K562 (cell line): Measurements from ENCODE around the gene RNF19B. TPM values are rescaled to one million over a fixed set of nuclear protein-coding genes. Genes with fewer than 3 reads are reported as not detected.

Experiments used
- ATF2 ChIP-seq: sonication (generic); formaldehyde crosslinking; IDR thresholded peaks from 2 replicates; pipeline ENCODE4 v1.8.1; 2022; ENCODE audit warnings: missing genetic modification reagents
- CCNT2 ChIP-seq: IDR thresholded peaks from 2 replicates; pipeline ENCODE4 v1.6.1; 2011; ENCODE audit warnings: borderline replicate concordance, low read depth, mild to moderate bottlenecking, moderate library complexity, mixed read lengths, low read length; ENCODE audit not compliant: insufficient read length; ENCODE audit errors: extremely low read depth
- CREB1 ChIP-seq, 2 experiments: sonication (generic) in 1 of 2; formaldehyde crosslinking in 1 of 2; IDR thresholded peaks; 2 replicates each; pipeline versions ENCODE4 v1.6.1 to v1.8.0; 2012 to 2022; ENCODE audit warnings: inconsistent platforms in 1 of 2, mild to moderate bottlenecking in 1 of 2, missing genetic modification reagents in 1 of 2, moderate library complexity in 1 of 2
- ELK3 ChIP-seq: fragments of 450-650 bp; formaldehyde crosslinking; IDR thresholded peaks from 2 replicates; pipeline ENCODE4 v1.4.0; 2020; ENCODE audit warnings: mild to moderate bottlenecking
- ETS1 ChIP-seq: conservative IDR thresholded peaks from 2 replicates; pipeline ENCODE4 v1.6.1; 2011; ENCODE audit warnings: low read depth, mild to moderate bottlenecking, low read length; ENCODE audit not compliant: control insufficient read depth
- FOXA1 ChIP-seq: fragments of 450-650 bp; IDR thresholded peaks from 2 replicates; pipeline ENCODE4 v1.6.1; 2016; ENCODE audit warnings: mild to moderate bottlenecking, borderline replicate concordance
- HDAC2 ChIP-seq: fragments of 450-650 bp; IDR thresholded peaks from 2 replicates; pipeline ENCODE4 v1.6.1; 2016; ENCODE audit warnings: mild to moderate bottlenecking
- HDGF ChIP-seq: fragments of 450-650 bp; IDR thresholded peaks from 2 replicates; pipeline ENCODE4 v1.6.1; 2016
- HMGN3 ChIP-seq: IDR thresholded peaks from 2 replicates; pipeline ENCODE4 v1.6.1; 2011; ENCODE audit warnings: borderline replicate concordance, low read depth, mild to moderate bottlenecking, mixed read lengths, low read length; ENCODE audit not compliant: insufficient read length; ENCODE audit errors: extremely low read depth
- HOMEZ ChIP-seq: fragments of 250-450 bp; sonication (Bioruptor Pico); IDR thresholded peaks from 2 replicates; pipeline ENCODE4 v1.4.0; 2020; ENCODE audit warnings: mild to moderate bottlenecking, moderate library complexity
- NFE2L1 ChIP-seq: fragments of 450-650 bp; IDR thresholded peaks from 2 replicates; pipeline ENCODE4 v1.6.1; 2016; ENCODE audit warnings: missing genetic modification characterization, low read depth, mild to moderate bottlenecking, missing compliant biosample characterization, moderate library complexity, borderline replicate concordance
- RAD21 ChIP-seq, 2 experiments: fragments of 250-450 bp in 1 of 2; fragments of 450-650 bp in 1 of 2; sonication (Bioruptor Pico) in 1 of 2; formaldehyde crosslinking in 1 of 2; IDR thresholded peaks in 1 of 2; conservative IDR thresholded peaks in 1 of 2; 2 replicates each; pipeline versions ENCODE4 v1.4.0 to v1.8.0; 2020 to 2022; ENCODE audit warnings: mild to moderate bottlenecking in 2 of 2, moderate library complexity in 1 of 2
- RAD51 ChIP-seq: fragments of 450-650 bp; IDR thresholded peaks from 2 replicates; pipeline ENCODE4 v1.7.1; 2016; ENCODE audit warnings: low read depth, mild to moderate bottlenecking, borderline replicate concordance
- RBM22 ChIP-seq: fragments of 200-400 bp; formaldehyde crosslinking; IDR thresholded peaks from 2 replicates; pipeline ENCODE4 v1.6.1; 2018; ENCODE audit warnings: low read length, low read depth; ENCODE audit not compliant: poor library complexity, severe bottlenecking
- SAP30 ChIP-seq: fragments of 200-600 bp; sonication (generic); IDR thresholded peaks from 2 replicates; pipeline ENCODE4 v1.6.1; 2012; ENCODE audit warnings: borderline replicate concordance, low read depth, mild to moderate bottlenecking, moderate library complexity, low read length, control low read depth, inconsistent platforms; ENCODE audit not compliant: insufficient read depth, poor library complexity, severe bottlenecking
- UBTF ChIP-seq, 2 experiments: IDR thresholded peaks; 2 replicates each; pipeline ENCODE4 v1.6.1; 2012; ENCODE audit warnings: improper control_type of control experiment in 2 of 2, low read depth in 2 of 2, low read length in 2 of 2, borderline replicate concordance in 1 of 2
- ZNF354B ChIP-seq: fragments of 250-450 bp; sonication (Bioruptor Pico); IDR thresholded peaks from 2 replicates; pipeline ENCODE4 v1.4.0; 2020
- polyA plus RNA-seq, 8 experiments: library from polyadenylated mRNA; depleted of rRNA in 4 of 8; stranded (reverse) in 5 of 8; unstranded in 3 of 8; fragments of >200 nt; fragmentation: Nextera tagmentation in 2 of 8; fragmentation: Illumina TruSeq in 1 of 8; extraction: Ambion mirVana in 2 of 8; extraction: Trizol in 1 of 8; gene quantifications; 2 replicates each; pipeline versions ENCODE4 v1.2.1 to v1.2.3, GENCODE V29; 2011 to 2014; ENCODE audit warnings: inconsistent platforms in 1 of 8, missing spikeins in 1 of 8
- total RNA-seq, 7 experiments: library from RNA; depleted of rRNA in 6 of 7; stranded (reverse); fragments of >200 nt in 6 of 7; fragmentation: Illumina TruSeq in 2 of 7; extraction: Trizol in 2 of 7; gene quantifications; 2 replicates each; pipeline versions ENCODE4 v1.2.1 to v1.2.3, GENCODE V29; 2011 to 2021; ENCODE audit warnings: low replicate concordance in 1 of 7

RNF19B gene
- total and polyA plus RNA-seq, 9 of the 15 experiments (the other 6 are each of a cell fraction or from before 2014, with no cell fraction given), result 2.6 to 14.9 (median 10.1) TPM

GRCh38 chr1:32900956-32901822 lies 63.4 kb downstream of the RNF19B start, which contains the start of gene TMEM54 (continued):
- no peak for TF ChIP-seq RBM22
- TF ChIP-seq ZNF354B (CRISPR knock-in tag), result no peak
- peak; percentile 65 for TF ChIP-seq CCNT2
- TF ChIP-seq CREB1 (IDR thresholded peaks at IDR 0.05), result no peak
- TF ChIP-seq CREB1 (CRISPR knock-in tag; IDR thresholded peaks at IDR 0.05), result no peak
- TF ChIP-seq ELK3, result no peak
- no peak for TF ChIP-seq NFE2L1 (tag)
- TF ChIP-seq HOMEZ (CRISPR knock-in tag), result no peak
- TF ChIP-seq SAP30, result peak; percentile 51
- TF ChIP-seq HDGF, result no peak
- no peak for TF ChIP-seq UBTF (IDR thresholded peaks at IDR 0.05; ENCODE audit: borderline replicate concordance in 1 of 2, low read depth in 2 of 2, low read length in 2 of 2)
- TF ChIP-seq RAD51, result no peak
- TF ChIP-seq ETS1, result 0 out of 2 replicates have a peak, but pooled peaks have one; percentile 10
- peak; percentile 55 for TF ChIP-seq HMGN3
- no peak for TF ChIP-seq FOXA1
- TF ChIP-seq HDAC2, result peak; percentile 18; the same call in 1 of the 2 replicates
- 0 out of 2 replicates have a peak, but pooled peaks have one; percentile 18 for TF ChIP-seq ATF2 (CRISPR knock-in tag)
- TF ChIP-seq RAD21 (CRISPR knock-in tag; conservative IDR thresholded peaks at IDR 0.05 in 1 of 2, IDR thresholded peaks at IDR 0.05 in 1 of 2), result no peak
